ENCODE results near the gene CD40LG. TPM values are rescaled to one million over a fixed set of nuclear protein-coding genes. Genes with fewer than 3 reads are reported as not detected.

Gene CD40LG
- total and polyA plus RNA-seq, 2 of the 13 experiments (the other 11 are each of a cell fraction or from before 2014, with no cell fraction given): not detected

DNA sequence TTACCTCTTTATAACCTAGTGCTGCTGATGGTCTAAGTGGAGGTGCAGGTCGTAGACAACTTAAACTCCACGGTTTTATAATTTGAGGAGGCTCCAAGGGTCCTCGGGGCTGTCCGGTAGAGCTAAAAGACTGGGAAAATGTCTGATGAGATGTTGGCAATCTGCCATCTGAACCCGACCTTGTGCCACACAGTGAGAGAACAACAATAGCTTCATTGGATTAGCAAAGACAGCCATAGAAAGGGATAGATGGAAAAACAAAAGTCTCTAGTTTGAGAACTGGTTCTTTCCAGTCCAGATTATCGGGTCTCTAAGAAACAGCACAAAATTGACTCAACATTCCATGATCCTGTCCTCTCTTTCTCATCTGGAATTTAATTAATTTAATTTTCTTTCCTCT lies 31.6 kb downstream of the CD40LG start (continued):
- TF ChIP-seq, protein P1, sequence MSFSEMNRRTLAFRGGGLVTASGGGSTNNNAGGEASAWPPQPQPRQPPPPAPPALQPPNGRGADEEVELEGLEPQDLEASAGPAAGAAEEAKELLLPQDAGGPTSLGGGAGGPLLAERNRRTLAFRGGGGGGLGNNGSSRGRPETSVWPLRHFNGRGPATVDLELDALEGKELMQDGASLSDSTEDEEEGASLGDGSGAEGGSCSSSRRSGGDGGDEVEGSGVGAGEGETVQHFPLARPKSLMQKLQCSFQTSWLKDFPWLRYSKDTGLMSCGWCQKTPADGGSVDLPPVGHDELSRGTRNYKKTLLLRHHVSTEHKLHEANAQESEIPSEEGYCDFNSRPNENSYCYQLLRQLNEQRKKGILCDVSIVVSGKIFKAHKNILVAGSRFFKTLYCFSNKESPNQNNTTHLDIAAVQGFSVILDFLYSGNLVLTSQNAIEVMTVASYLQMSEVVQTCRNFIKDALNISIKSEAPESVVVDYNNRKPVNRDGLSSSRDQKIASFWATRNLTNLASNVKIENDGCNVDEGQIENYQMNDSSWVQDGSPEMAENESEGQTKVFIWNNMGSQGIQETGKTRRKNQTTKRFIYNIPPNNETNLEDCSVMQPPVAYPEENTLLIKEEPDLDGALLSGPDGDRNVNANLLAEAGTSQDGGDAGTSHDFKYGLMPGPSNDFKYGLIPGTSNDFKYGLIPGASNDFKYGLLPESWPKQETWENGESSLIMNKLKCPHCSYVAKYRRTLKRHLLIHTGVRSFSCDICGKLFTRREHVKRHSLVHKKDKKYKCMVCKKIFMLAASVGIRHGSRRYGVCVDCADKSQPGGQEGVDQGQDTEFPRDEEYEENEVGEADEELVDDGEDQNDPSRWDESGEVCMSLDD (CRISPR knock-in tag; IDR thresholded peaks at IDR 0.05; ENCODE audit: borderline replicate concordance): no peak
- TF ChIP-seq ZNF7 (CRISPR knock-in tag; IDR thresholded peaks at IDR 0.05) (no peak), ZNF556 (CRISPR knock-in tag; IDR thresholded peaks at IDR 0.05; ENCODE audit: borderline replicate concordance) (no peak)

DNA sequence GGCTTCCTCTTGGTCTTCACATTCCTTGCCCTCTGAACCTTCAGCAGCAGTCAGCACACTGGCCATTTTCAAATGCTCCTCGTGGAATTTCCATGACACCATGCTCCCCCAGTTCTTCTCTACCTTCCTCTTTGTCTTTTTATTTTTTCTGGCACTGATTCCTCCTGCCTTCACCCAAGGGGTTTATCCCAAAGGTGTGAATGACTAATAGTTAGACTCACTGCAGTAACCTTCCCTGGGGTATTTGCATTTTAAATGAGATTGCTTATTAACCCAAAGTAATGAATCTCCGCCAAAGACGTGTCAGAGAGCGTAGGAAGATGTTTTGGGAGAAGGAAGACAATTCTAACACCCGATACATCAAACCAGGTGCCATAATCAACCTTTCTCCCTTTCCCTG lies 36.2 kb downstream of the CD40LG start:
- H3K27me3 ChIP-seq (ENCODE audit: control insufficient read depth in 1 of 2, insufficient read depth in 2 of 2, low read length in 2 of 2): no peaks in the 10 kb centered on the region
- WGBS (ENCODE audit: low lambda C conversion rate): 9% methylated on average over 5 of the region's 5 CpGs
- BruUV-seq (replicated peaks): no TSS peak
- H4K20me1 ChIP-seq (ENCODE audit: insufficient read depth, low read length): no peaks in the 10 kb centered on the region
- no peaks in the 10 kb centered on the region for H3K4me1 ChIP-seq (ENCODE audit: insufficient read depth, low read length)
- H2AFZ ChIP-seq (ENCODE audit: low read length): no peak overlapping the region
- no peak overlapping the region for H3K4me3 ChIP-seq (replicated peaks in 1 of 3; ENCODE audit: insufficient read depth in 1 of 3, low read depth in 2 of 3, low read length in 3 of 3)
- intact Hi-C loops (cut with micrococcal nuclease; ENCODE audit: unreplicated experiment) (no loop called here), in situ Hi-C loops (cut with HindIII; ENCODE audit: extremely low pct_ligation_motif_present, low pct_unique_long_range_greater_than_20kb) (no loop called here)
- H3K9me3 ChIP-seq (ENCODE audit: low read length): no peaks in the 10 kb centered on the region
- ChIA-PET POLR2A (no interaction called here), CTCF (ENCODE audit: low intra/inter-chr PET ratio, low total read pairs) (no interaction called here)
- no peak overlapping the region for H3K9ac ChIP-seq (ENCODE audit: insufficient read depth, low read depth, low read length)
- DNase-seq (ENCODE audit: low spot score) (no peak), ATAC-seq (no peak), FAIRE-seq (no peak)
- H3K4me2 ChIP-seq (ENCODE audit: low read depth, low read length): no peak overlapping the region
- H3K36me3 ChIP-seq (replicated peaks in 1 of 2; ENCODE audit: control insufficient read depth in 1 of 2, insufficient read depth in 2 of 2, low read length in 2 of 2): no peaks in the 10 kb centered on the region
- H3K27ac ChIP-seq (ENCODE audit: extremely low read length, insufficient read depth, low read length): no peak overlapping the region
- H3K79me2 ChIP-seq (ENCODE audit: insufficient read depth, low read length): no peaks in the 10 kb centered on the region
- no peak for TF ChIP-seq RBM39 (IDR thresholded peaks at IDR 0.05; ENCODE audit: low read depth, low read length, poor library complexity, severe bottlenecking)
- TF ChIP-seq ZNF577 (CRISPR knock-in tag; IDR thresholded peaks at IDR 0.05; ENCODE audit: borderline replicate concordance, low read depth): no peak
- no peak for TF ChIP-seq MBD4 (IDR thresholded peaks at IDR 0.05; ENCODE audit: borderline replicate concordance, low read length)
- TF ChIP-seq ZNF792 (CRISPR knock-in tag; IDR thresholded peaks at IDR 0.05): no peak
- no peak for TF ChIP-seq ZNF629 (CRISPR knock-in tag; conservative IDR thresholded peaks at IDR 0.05)
- TF ChIP-seq PLRG1 (conservative IDR thresholded peaks at IDR 0.05): no peak
- TF ChIP-seq HNRNPH1 (optimal IDR thresholded peaks at IDR 0.05; ENCODE audit: low read depth, low read length): no peak
- TF ChIP-seq ZNF570 (CRISPR knock-in tag; IDR thresholded peaks at IDR 0.05; ENCODE audit: borderline replicate concordance): no peak
- TF ChIP-seq SKI (IDR thresholded peaks at IDR 0.05; ENCODE audit: partially characterized antibody): no peak
- TF ChIP-seq ZNF768 (CRISPR knock-in tag; IDR thresholded peaks at IDR 0.05): no peak
- TF ChIP-seq KDM2A (CRISPR knock-in tag; IDR thresholded peaks at IDR 0.05; ENCODE audit: borderline replicate concordance, low read depth): no peak
